ENCODE data around the gene CRISPLD2. TPM values are rescaled to one million over a fixed set of nuclear protein-coding genes. Genes with fewer than 3 reads are reported as not detected.

Gene CRISPLD2
- total and polyA plus RNA-seq, 9 of the 15 experiments (the other 6 are each of a cell fraction or from before 2014, with no cell fraction given): 0.03 to 0.24 (median 0.04) TPM; not detected in 4

DNA sequence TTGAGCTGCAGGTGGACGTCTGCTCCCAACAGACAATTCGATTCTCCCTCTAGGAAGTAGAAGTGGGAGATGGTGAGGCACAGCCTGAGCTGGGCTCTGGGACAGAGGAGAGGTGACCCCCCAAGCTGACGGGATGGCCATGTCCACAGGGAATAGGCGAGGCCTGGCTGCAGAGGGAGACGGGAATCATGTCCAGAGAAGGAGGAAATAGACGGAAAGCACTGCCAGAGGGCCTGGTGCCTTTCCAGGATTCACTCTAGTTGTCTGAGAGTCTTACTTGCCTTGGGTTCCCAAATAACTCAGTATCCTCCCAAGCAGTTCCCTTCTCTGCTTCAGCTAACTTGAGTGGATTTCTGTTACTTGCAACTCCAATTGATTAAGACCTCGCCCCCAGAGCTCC lies 4.3 kb upstream of the CRISPLD2 start:
- ChIA-PET POLR2A (interaction anchor here (0.6 to 1.0 kb wide), 2 partner anchors 15 to 454 kb away, joined by 3 read pairs; no protein-coding TSS in a partner anchor), CTCF (ENCODE audit: low intra/inter-chr PET ratio) (interaction anchor here (0.6 kb wide), 1 partner anchor 86 kb away, joined by 3 read pairs; no protein-coding TSS in a partner anchor)
- Histone ChIP-seq H3K4me3 (no peak overlapping the region), H3K4me1 (replicated peaks in 1 of 2; ENCODE audit: control insufficient read depth in 2 of 2, insufficient read depth in 2 of 2, low read length in 2 of 2) (peaks cover 8 to 12% of the 10 kb centered on the region in 2 experiments; a peak in 4 of 5 replicates), H3K9ac (ENCODE audit: insufficient read depth in 1 of 2, low read depth in 2 of 2, low read length in 2 of 2) (no peak overlapping the region), H3K27me3 (ENCODE audit: control insufficient read depth in 2 of 2, insufficient read depth in 2 of 2, low read length in 2 of 2) (peaks cover 69 to 95% of the 10 kb centered on the region in 2 experiments), H3K9me1 (ENCODE audit: control insufficient read depth, insufficient read depth, low read length) (no peaks in the 10 kb centered on the region), H3K79me2 (ENCODE audit: control insufficient read depth, insufficient read depth, low read length) (no peaks in the 10 kb centered on the region), H2AFZ (ENCODE audit: low read depth, low read length) (no peak overlapping the region), H3K4me2 (ENCODE audit: insufficient read depth, low read length) (no peak overlapping the region), H3K9me3 (replicated peaks; ENCODE audit: control insufficient read depth, insufficient read depth, low read depth, low read length) (peaks cover 5% of the 10 kb centered on the region), H3K27ac (ENCODE audit: extremely low read depth, low read depth, low read length) (no peak overlapping the region), H3K36me3 (ENCODE audit: control insufficient read depth, insufficient read depth, low read length) (no peaks in the 10 kb centered on the region), H4K20me1 (replicated peaks; ENCODE audit: control insufficient read depth, insufficient read depth, low read length) (peaks cover 10% of the 10 kb centered on the region; the same call in 1 of the 2 replicates)
- 3% methylated on average over 7 of the region's 7 CpGs for WGBS (ENCODE audit: insufficient coverage, low coverage, missing lambda C conversion rate)
- in situ Hi-C loops (cut with MboI) (no loop called here), intact Hi-C loops (cut with micrococcal nuclease) (no loop called here)
- FAIRE-seq (no peak), DNase-seq (ENCODE audit: extremely low read depth in 1 of 4, low spot score in 3 of 4) (no peak), ATAC-seq (no peak)
- no peak for TF ChIP-seq PML (IDR thresholded peaks at IDR 0.05; ENCODE audit: low read length)
- TF ChIP-seq, protein P1, sequence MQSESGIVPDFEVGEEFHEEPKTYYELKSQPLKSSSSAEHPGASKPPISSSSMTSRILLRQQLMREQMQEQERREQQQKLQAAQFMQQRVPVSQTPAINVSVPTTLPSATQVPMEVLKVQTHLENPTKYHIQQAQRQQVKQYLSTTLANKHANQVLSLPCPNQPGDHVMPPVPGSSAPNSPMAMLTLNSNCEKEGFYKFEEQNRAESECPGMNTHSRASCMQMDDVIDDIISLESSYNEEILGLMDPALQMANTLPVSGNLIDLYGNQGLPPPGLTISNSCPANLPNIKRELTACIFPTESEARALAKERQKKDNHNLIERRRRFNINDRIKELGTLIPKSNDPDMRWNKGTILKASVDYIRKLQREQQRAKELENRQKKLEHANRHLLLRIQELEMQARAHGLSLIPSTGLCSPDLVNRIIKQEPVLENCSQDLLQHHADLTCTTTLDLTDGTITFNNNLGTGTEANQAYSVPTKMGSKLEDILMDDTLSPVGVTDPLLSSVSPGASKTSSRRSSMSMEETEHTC (IDR thresholded peaks at IDR 0.05): no peak
- TF ChIP-seq, protein P2, sequence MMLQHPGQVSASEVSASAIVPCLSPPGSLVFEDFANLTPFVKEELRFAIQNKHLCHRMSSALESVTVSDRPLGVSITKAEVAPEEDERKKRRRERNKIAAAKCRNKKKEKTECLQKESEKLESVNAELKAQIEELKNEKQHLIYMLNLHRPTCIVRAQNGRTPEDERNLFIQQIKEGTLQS (IDR thresholded peaks at IDR 0.05): 0 out of 2 replicates have a peak, but pooled peaks have one; percentile 22
- TF ChIP-seq, protein P2 (CRISPR knock-in tag; conservative IDR thresholded peaks at IDR 0.05): no peak
- TF ChIP-seq RBM15 (IDR thresholded peaks at IDR 0.05; ENCODE audit: insufficient read depth, low read length): no peak
- BruUV-seq (replicated peaks): no TSS peak
